ENCODE data around the gene MORC3. TPM values are rescaled to one million over a fixed set of nuclear protein-coding genes. Genes with fewer than 3 reads are reported as not detected.
"Not testable (repeated sequence)": the region's sequence is repeated elsewhere in the genome, so short reads cannot be mapped to it uniquely, and the experiment has no call there.

The MORC3 gene
- total and polyA plus RNA-seq, 9 of the 15 experiments (the other 6 are each of a cell fraction or from before 2014, with no cell fraction given) = 12.7 to 53.7 (median 36.0) TPM

- WGBS (ENCODE audit: insufficient coverage, low coverage, missing lambda C conversion rate) = 95% methylated on average over 6 of the region's 6 CpGs
- Histone ChIP-seq H3K4me1 (replicated peaks in 1 of 2; ENCODE audit: control insufficient read depth in 2 of 2, insufficient read depth in 2 of 2, low read length in 2 of 2) (peaks cover 9 to 21% of the 10 kb centered on the region in 2 experiments; a peak in 4 of 5 replicates), H3K4me3 (no peak overlapping the region), H4K20me1 (replicated peaks; ENCODE audit: control insufficient read depth, insufficient read depth, low read length) (0 out of 2 replicates have a peak, but pooled peaks cover 3% of the 10 kb centered on the region), H3K27ac (ENCODE audit: extremely low read depth, low read depth, low read length) (no peak overlapping the region), H3K9ac (ENCODE audit: insufficient read depth in 1 of 2, low read depth in 2 of 2, low read length in 2 of 2) (no peak overlapping the region), H3K36me3 (ENCODE audit: control insufficient read depth, insufficient read depth, low read length) (peaks cover 49% of the 10 kb centered on the region; the same call in 2 of the 3 replicates), H3K27me3 (ENCODE audit: control insufficient read depth in 2 of 2, insufficient read depth in 2 of 2, low read length in 2 of 2) (no peaks in the 10 kb centered on the region), H3K79me2 (ENCODE audit: control insufficient read depth, insufficient read depth, low read length) (peaks cover 19% of the 10 kb centered on the region), H3K9me1 (ENCODE audit: control insufficient read depth, insufficient read depth, low read length) (peaks cover 2% of the 10 kb centered on the region), H2AFZ (ENCODE audit: low read depth, low read length) (no peak overlapping the region), H3K4me2 (ENCODE audit: insufficient read depth, low read length) (no peak overlapping the region), H3K9me3 (replicated peaks; ENCODE audit: control insufficient read depth, insufficient read depth, low read depth, low read length) (no peaks in the 10 kb centered on the region)
- ATAC-seq (no peak), FAIRE-seq (no peak), DNase-seq (ENCODE audit: extremely low read depth in 1 of 4, low spot score in 3 of 4) (no peak)
- in situ Hi-C loops (cut with MboI) (no loop called here), intact Hi-C loops (cut with micrococcal nuclease) (loop anchor here (5.0 kb wide), 2 partner anchors 246 to 261 kb away; no protein-coding TSS in a partner anchor)
- POLR2A ChIA-PET = interaction anchor here (0.9 to 1.3 kb wide), 4 partner anchors 9 to 133 kb away, joined by 3 read pairs; no protein-coding TSS in a partner anchor
- BruUV-seq (replicated peaks) = no TSS peak
- no peak for TF ChIP-seq HNRNPLL (IDR thresholded peaks at IDR 0.05; ENCODE audit: low read depth, low read length, poor library complexity, severe bottlenecking)
- CTCF ChIA-PET (ENCODE audit: low intra/inter-chr PET ratio) = no interaction called here
Measured at GRCh38 chr21:36388096-36388495, 68.1 kb downstream of the MORC3 start.

GRCh38 chr21:36388835-36389234 lies 68.8 kb downstream of the MORC3 start:
- FAIRE-seq (no peak), DNase-seq (ENCODE audit: extremely low read depth in 1 of 4, low spot score in 3 of 4) (no peak), ATAC-seq (no peak)
- in situ Hi-C loops (cut with MboI) = no loop called here
- BruUV-seq (replicated peaks) = TSS peak; percentile 7
- H3K9me3 ChIP-seq (replicated peaks; ENCODE audit: control insufficient read depth, insufficient read depth, low read depth, low read length) = no peaks in the 10 kb centered on the region
- no peak overlapping the region for H2AFZ ChIP-seq (ENCODE audit: low read depth, low read length)
- H3K27ac ChIP-seq (ENCODE audit: extremely low read depth, low read depth, low read length) = no peak overlapping the region
- peaks cover 9 to 21% of the 10 kb centered on the region in 2 experiments; a peak in 4 of 5 replicates for H3K4me1 ChIP-seq (replicated peaks in 1 of 2; ENCODE audit: control insufficient read depth in 2 of 2, insufficient read depth in 2 of 2, low read length in 2 of 2)
- no peaks in the 10 kb centered on the region for H3K27me3 ChIP-seq (ENCODE audit: control insufficient read depth in 2 of 2, insufficient read depth in 2 of 2, low read length in 2 of 2)
- WGBS (ENCODE audit: insufficient coverage, low coverage, missing lambda C conversion rate) = 89% methylated on average over 10 of the region's 10 CpGs
- H3K9me1 ChIP-seq (ENCODE audit: control insufficient read depth, insufficient read depth, low read length) = peaks cover 2% of the 10 kb centered on the region
- H3K36me3 ChIP-seq (ENCODE audit: control insufficient read depth, insufficient read depth, low read length) = peaks cover 52% of the 10 kb centered on the region; the same call in 2 of the 3 replicates
- peak overlapping the region in 1 of 2 experiments; percentile 68; a peak in 1 of 4 replicates for H3K9ac ChIP-seq (ENCODE audit: insufficient read depth in 1 of 2, low read depth in 2 of 2, low read length in 2 of 2)
- H3K79me2 ChIP-seq (ENCODE audit: control insufficient read depth, insufficient read depth, low read length) = peaks cover 19% of the 10 kb centered on the region
- no peak for TF ChIP-seq ZNF696 (CRISPR knock-in tag; conservative IDR thresholded peaks at IDR 0.05)
- H4K20me1 ChIP-seq (replicated peaks; ENCODE audit: control insufficient read depth, insufficient read depth, low read length) = 0 out of 2 replicates have a peak, but pooled peaks cover 3% of the 10 kb centered on the region
- H3K4me2 ChIP-seq (ENCODE audit: insufficient read depth, low read length) = no peak overlapping the region
- ChIA-PET CTCF (ENCODE audit: low intra/inter-chr PET ratio) (interaction anchor here (0.7 to 1.3 kb wide), 2 partner anchors 143 to 247 kb away, joined by 3 to 6 read pairs; no protein-coding TSS in a partner anchor), POLR2A (interaction anchor here (1.3 kb wide), 1 partner anchor 9 kb away, joined by 3 read pairs; no protein-coding TSS in a partner anchor)
- intact Hi-C loops (cut with micrococcal nuclease) = loop anchor here (5.0 kb wide), 2 partner anchors 247 to 262 kb away; no protein-coding TSS in a partner anchor
- H3K4me3 ChIP-seq = no peak overlapping the region

GRCh38 chr21:36391649-36392048 lies 71.7 kb downstream of the MORC3 start:
- H3K9me1 ChIP-seq (ENCODE audit: control insufficient read depth, insufficient read depth, low read length); H3K4me3 ChIP-seq; ATAC-seq; H3K4me1 ChIP-seq (replicated peaks in 1 of 2; ENCODE audit: control insufficient read depth in 2 of 2, insufficient read depth in 2 of 2, low read length in 2 of 2); H3K9ac ChIP-seq (ENCODE audit: insufficient read depth in 1 of 2, low read depth in 2 of 2, low read length in 2 of 2); H3K27ac ChIP-seq (ENCODE audit: extremely low read depth, low read depth, low read length); intact Hi-C loops (cut with micrococcal nuclease); CTCF ChIA-PET (ENCODE audit: low intra/inter-chr PET ratio); FAIRE-seq; H3K27me3 ChIP-seq (ENCODE audit: control insufficient read depth in 2 of 2, insufficient read depth in 2 of 2, low read length in 2 of 2); H4K20me1 ChIP-seq (replicated peaks; ENCODE audit: control insufficient read depth, insufficient read depth, low read length); H3K4me2 ChIP-seq (ENCODE audit: insufficient read depth, low read length); DNase-seq (ENCODE audit: extremely low read depth in 1 of 4, low spot score in 3 of 4); H3K9me3 ChIP-seq (replicated peaks; ENCODE audit: control insufficient read depth, insufficient read depth, low read depth, low read length); H2AFZ ChIP-seq (ENCODE audit: low read depth, low read length); in situ Hi-C loops (cut with MboI); POLR2A ChIA-PET; BruUV-seq (replicated peaks); H3K79me2 ChIP-seq (ENCODE audit: control insufficient read depth, insufficient read depth, low read length): not testable (repeated sequence)
- H3K36me3 ChIP-seq (ENCODE audit: control insufficient read depth, insufficient read depth, low read length) = peaks cover 72% of the 10 kb centered on the region; the same call in 2 of the 3 replicates
- 95% methylated on average over 5 of the region's 6 CpGs for WGBS (ENCODE audit: insufficient coverage, low coverage, missing lambda C conversion rate)
